ENCODE data around the gene MPV17.
"Not testable (repeated sequence)": the region's sequence is repeated elsewhere in the genome, so short reads cannot be mapped to it uniquely, and the experiment has no call there.

Gene MPV17

GRCh38 chr2:27298391-27299080 lies 24.4 kb downstream of the MPV17 start:
- DNase-seq (ENCODE audit: low read depth): no peak

GRCh38 chr2:27297195-27297594 lies 25.7 kb downstream of the MPV17 start:
- no peak for DNase-seq (ENCODE audit: low read depth)

- DNase-seq (ENCODE audit: low read depth): no peak
Observed at GRCh38 chr2:27296481-27296880, 26.4 kb downstream of the MPV17 start.

GRCh38 chr2:27294928-27295327 lies 28.0 kb downstream of the MPV17 start:
- no peak for DNase-seq (ENCODE audit: low read depth)

GRCh38 chr2:27291865-27292264 lies 31.0 kb downstream of the MPV17 start:
- no peak for DNase-seq (ENCODE audit: low read depth)

- DNase-seq (ENCODE audit: low read depth): no peak
Observed at GRCh38 chr2:27290549-27290948, 32.3 kb downstream of the MPV17 start.

GRCh38 chr2:27288610-27289009 lies 34.3 kb downstream of the MPV17 start:
- no peak for DNase-seq (ENCODE audit: low read depth)

- DNase-seq (ENCODE audit: low read depth): no peak
Observed at GRCh38 chr2:27285481-27285880, 37.4 kb downstream of the MPV17 start.

GRCh38 chr2:27284996-27285395 lies 37.9 kb downstream of the MPV17 start:
- DNase-seq (ENCODE audit: low read depth): no peak

GRCh38 chr2:27282892-27283291 lies 40.0 kb downstream of the MPV17 start:
- no peak for DNase-seq (ENCODE audit: low read depth)

- DNase-seq (ENCODE audit: low read depth): no peak
Observed at GRCh38 chr2:27281855-27282559, 40.9 kb downstream of the MPV17 start, which contains the start of gene TRIM54. TSS of gene TRIM54 (plus strand) at chr2:27282429. CDS start at chr2:27282732, 303 bp downstream.

- DNase-seq (ENCODE audit: low read depth): no peak
Observed at GRCh38 chr2:27281442-27281841, 41.5 kb downstream of the MPV17 start.

- no peak for DNase-seq (ENCODE audit: low read depth)
Observed at GRCh38 chr2:27280826-27281225, 42.1 kb downstream of the MPV17 start.

- no peak for DNase-seq (ENCODE audit: low read depth)
Observed at GRCh38 chr2:27278010-27278409, 44.9 kb downstream of the MPV17 start.

GRCh38 chr2:27275211-27276150 lies 47.4 kb downstream of the MPV17 start, which contains the start of gene DNAJC5G:
TSS of gene DNAJC5G (plus strand) at chr2:27275433. CDS start at chr2:27276729, 1,296 bp downstream.
- no peak for DNase-seq (ENCODE audit: low read depth)

- DNase-seq (ENCODE audit: low read depth): not testable (repeated sequence)
Observed at GRCh38 chr2:27272537-27273522, 50.1 kb downstream of the MPV17 start.

- DNase-seq (ENCODE audit: low read depth): no peak
Observed at GRCh38 chr2:27271631-27272340, 51.1 kb downstream of the MPV17 start.

- DNase-seq (ENCODE audit: low read depth): no peak
Observed at GRCh38 chr2:27270670-27271069, 52.2 kb downstream of the MPV17 start.

GRCh38 chr2:27270131-27270530 lies 52.8 kb downstream of the MPV17 start:
- no peak for DNase-seq (ENCODE audit: low read depth)

GRCh38 chr2:27268296-27268695 lies 54.6 kb downstream of the MPV17 start:
- not testable (repeated sequence) for DNase-seq (ENCODE audit: low read depth)

GRCh38 chr2:27265536-27265870 lies 57.4 kb downstream of the MPV17 start:
- no peak for DNase-seq (ENCODE audit: low read depth)

All from GM04504 (cell line).